A673 (cell line): ENCODE data around the gene CLCN2.

Experiments used
- CTCF ChIP-seq: fragments of 300-800, 200-600 bp; sonication (generic); conservative IDR thresholded peaks from 2 replicates; pipeline ENCODE4 v1.5.1; 2017; ENCODE audit warnings: low read depth, mild to moderate bottlenecking, antibody characterized with exemption, low read length, moderate library complexity, mixed read lengths
- EZH2 ChIP-seq: fragments of 200-600 bp; sonication (generic); IDR thresholded peaks from 2 replicates; pipeline ENCODE4 v1.6.1; 2017; ENCODE audit warnings: borderline replicate concordance, low read depth, mild to moderate bottlenecking, mixed read lengths, antibody characterized with exemption, low read length; ENCODE audit not compliant: poor library complexity, severe bottlenecking

GRCh38 chr3:184355261-184356040 is 6.0 kb downstream of the CLCN2 start:
- TF ChIP-seq CTCF (no peak), EZH2 (no peak)
